Right atrium auricular region (tissue), 2 donors: ENCODE measurements around the gene EIPR1. TPM values are rescaled to one million over a fixed set of nuclear protein-coding genes. Genes with fewer than 3 reads are reported as not detected.

ENCODE experiments used
- DNase-seq: peaks from one replicate; pipeline ENCODE4 v3.0.0-alpha.2; 2019; ENCODE audit warnings: low spot score
- H3K27ac ChIP-seq, 2 donors: fragments of 200-600 bp; sonication (generic); 1 replicate in 1 of 2; 2 replicates in 1 of 2; pipeline ENCODE4 v1.5.1; 2016 to 2019
- H3K27me3 ChIP-seq, 2 donors: fragments of 200-600 bp; sonication (generic); one replicate each; pipeline versions ENCODE4 v1.5.1 to v1.6.0; 2017 to 2019
- H3K36me3 ChIP-seq: fragments of 200-600 bp; sonication (generic); one replicate; pipeline ENCODE4 v1.5.1; 2016
- H3K4me1 ChIP-seq, 2 donors: fragments of 200-600 bp; sonication (generic); one replicate each; pipeline versions ENCODE4 v1.5.1 to v1.6.0; 2017 to 2019
- H3K4me3 ChIP-seq, 2 donors: fragments of 200-600 bp; sonication (generic); 1 replicate in 1 of 2; 2 replicates in 1 of 2; pipeline ENCODE4 v1.5.1; 2017 to 2019; ENCODE audit warnings: mild to moderate bottlenecking in 1 of 2, moderate library complexity in 1 of 2
- H3K9me3 ChIP-seq, 2 donors: fragments of 200-600 bp; sonication (generic); one replicate each; pipeline ENCODE4 v1.5.1; 2019
- total RNA-seq, 2 donors: library from RNA; depleted of rRNA; stranded (reverse); fragments of >200 nt; gene quantifications; one replicate each; pipeline ENCODE4 v1.1.0, GENCODE V29; 2016
- TF ChIP-seq, protein P1 (sequence below), 2 donors: fragments of 200-600 bp; sonication (generic); IDR thresholded peaks; one replicate each; pipeline ENCODE4 v1.5.1; 2019; ENCODE audit warnings: antibody characterized with exemption in 2 of 2

Gene EIPR1
- total RNA-seq, 2 donors from 2014 or later, result 13.2 to 13.6 TPM

DNA sequence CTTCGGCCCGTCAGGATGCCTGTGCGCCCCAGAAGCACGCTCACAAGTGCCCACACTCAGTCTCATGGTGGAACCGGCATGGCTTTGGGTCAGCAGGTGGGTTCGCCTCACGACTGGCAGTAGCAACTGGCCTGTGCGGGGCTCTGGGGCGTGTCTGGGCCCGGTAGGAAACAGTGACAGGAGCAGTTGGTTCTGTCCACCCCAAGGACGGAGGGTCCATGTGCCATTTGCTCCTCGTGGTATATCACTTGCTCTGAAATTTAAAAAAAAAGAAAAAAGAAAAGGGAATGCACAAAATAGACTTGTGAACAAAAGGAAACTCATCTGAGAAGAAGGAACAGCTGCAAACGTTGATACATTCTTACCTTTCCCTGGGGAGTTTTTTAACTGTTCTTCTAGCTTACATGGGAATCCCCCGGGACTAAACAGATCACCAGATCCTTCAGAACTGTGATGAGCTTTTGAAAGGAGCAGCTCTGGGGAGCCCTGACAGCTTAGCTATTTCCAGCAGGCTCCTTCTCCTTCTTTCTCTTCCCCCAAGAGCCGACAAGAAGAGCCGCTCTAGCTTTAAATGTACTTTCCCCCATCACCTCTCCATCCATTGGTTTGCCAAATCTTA, 44.7 kb upstream of the EIPR1 start:
- Histone ChIP-seq H3K9me3 (no peaks in the 10 kb centered on the region), H3K27me3 (no peaks in the 10 kb centered on the region), H3K4me3 (no peak overlapping the region), H3K27ac (no peak overlapping the region), H3K36me3 (peaks cover 51% of the 10 kb centered on the region), H3K4me1 (no peaks in the 10 kb centered on the region)
- TF ChIP-seq, protein P1, sequence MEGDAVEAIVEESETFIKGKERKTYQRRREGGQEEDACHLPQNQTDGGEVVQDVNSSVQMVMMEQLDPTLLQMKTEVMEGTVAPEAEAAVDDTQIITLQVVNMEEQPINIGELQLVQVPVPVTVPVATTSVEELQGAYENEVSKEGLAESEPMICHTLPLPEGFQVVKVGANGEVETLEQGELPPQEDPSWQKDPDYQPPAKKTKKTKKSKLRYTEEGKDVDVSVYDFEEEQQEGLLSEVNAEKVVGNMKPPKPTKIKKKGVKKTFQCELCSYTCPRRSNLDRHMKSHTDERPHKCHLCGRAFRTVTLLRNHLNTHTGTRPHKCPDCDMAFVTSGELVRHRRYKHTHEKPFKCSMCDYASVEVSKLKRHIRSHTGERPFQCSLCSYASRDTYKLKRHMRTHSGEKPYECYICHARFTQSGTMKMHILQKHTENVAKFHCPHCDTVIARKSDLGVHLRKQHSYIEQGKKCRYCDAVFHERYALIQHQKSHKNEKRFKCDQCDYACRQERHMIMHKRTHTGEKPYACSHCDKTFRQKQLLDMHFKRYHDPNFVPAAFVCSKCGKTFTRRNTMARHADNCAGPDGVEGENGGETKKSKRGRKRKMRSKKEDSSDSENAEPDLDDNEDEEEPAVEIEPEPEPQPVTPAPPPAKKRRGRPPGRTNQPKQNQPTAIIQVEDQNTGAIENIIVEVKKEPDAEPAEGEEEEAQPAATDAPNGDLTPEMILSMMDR (IDR thresholded peaks at IDR 0.05), result no peak
- DNase-seq, result no peak

DNA sequence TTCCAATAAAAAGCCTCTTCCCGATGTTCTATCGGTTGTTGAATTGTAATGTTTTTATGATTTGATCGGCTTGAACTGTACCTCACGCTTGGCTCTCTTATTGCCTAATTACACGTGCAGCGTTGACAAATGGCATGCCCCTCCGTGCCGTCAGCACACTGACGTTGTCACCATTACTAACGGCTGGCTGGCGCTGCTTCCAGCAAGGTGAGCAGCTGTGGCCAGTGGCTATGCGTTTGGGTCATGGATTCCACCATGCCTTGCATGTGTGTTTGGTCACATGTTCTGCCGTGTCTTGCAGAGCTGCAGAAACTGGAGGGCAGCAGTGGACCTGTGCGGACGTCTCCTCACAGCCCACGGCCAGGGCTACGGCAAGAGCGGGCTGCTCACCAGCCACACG, 44.0 kb upstream of the EIPR1 start:
- Histone ChIP-seq H3K4me1 (no peaks in the 10 kb centered on the region), H3K27ac (no peak overlapping the region), H3K4me3 (no peak overlapping the region), H3K27me3 (no peaks in the 10 kb centered on the region), H3K9me3 (no peaks in the 10 kb centered on the region), H3K36me3 (peaks cover 48% of the 10 kb centered on the region)
- DNase-seq, result no peak
- TF ChIP-seq, protein P1 (IDR thresholded peaks at IDR 0.05), result no peak

DNA sequence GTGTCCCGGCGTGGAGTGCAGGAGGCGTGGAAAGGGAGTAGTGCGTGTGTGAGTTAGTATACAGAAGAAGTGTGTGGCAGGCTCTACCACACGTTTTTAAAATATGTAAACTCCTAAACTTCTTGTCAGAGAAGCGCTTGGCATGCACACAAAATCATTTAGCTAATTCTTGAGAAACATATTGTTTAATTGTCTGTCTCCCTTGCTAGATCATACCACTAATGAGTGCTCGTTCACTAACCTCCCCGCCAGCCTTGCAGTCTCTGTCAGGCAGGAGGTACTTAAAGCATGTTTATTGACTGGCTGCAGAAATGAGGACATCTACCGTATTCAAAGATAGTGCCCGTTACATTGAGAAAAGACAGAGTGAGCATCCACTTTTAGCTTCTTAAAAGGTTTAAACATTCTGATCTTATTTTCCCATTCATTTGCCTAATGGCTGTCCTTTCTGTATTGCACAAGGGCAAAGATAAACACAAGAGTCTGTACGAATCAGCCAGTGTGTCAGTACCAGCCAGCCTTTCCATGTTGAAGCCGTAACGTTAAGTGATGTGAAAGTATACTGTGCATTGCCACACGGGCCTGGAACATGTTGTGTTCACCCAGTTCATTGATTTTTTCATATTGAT, 43.3 kb upstream of the EIPR1 start:
- peaks cover 41% of the 10 kb centered on the region for H3K36me3 ChIP-seq
- no peak overlapping the region for H3K27ac ChIP-seq
- no peak for DNase-seq
- no peaks in the 10 kb centered on the region for H3K27me3 ChIP-seq
- no peaks in the 10 kb centered on the region for H3K4me1 ChIP-seq
- no peak overlapping the region for H3K4me3 ChIP-seq
- no peaks in the 10 kb centered on the region for H3K9me3 ChIP-seq
- TF ChIP-seq, protein P1 (IDR thresholded peaks at IDR 0.05), result no peak

DNA sequence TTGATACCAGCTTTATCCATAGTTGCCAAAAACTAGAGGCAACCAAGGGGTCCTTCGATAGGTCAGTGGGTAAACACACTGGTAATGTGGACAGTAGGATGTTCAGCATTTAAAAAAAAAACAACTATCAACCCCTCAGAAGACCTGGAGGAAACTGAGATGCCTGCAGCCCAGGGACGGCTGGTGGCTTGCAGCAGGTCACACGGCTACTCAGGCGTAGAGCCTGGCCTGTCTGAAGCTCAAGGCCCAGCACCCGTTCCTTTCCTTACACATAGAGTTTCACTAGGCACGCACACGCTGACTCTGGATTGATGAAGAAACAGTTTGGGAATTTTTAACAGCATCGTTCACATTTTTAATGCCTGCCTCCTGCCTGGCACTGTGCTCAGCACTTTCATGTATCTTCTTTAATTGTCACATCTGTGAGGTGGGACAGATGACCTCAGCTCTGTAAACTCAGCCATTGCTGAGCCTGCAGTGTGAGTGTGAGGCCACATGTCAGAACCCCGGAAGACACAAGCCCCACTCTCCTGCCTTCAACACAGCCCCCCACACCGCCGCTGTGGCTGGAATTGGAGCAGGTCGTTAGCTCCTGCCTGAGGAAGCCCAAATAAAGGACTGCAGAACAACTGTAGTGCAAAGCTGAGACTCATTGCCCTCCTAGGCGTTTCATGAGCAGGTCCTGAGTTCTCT, 42.6 kb upstream of the EIPR1 start:
- no peaks in the 10 kb centered on the region for H3K27me3 ChIP-seq
- TF ChIP-seq, protein P1 (IDR thresholded peaks at IDR 0.05), result no peak
- H3K27ac ChIP-seq, result no peak overlapping the region
- H3K9me3 ChIP-seq, result no peaks in the 10 kb centered on the region
- H3K4me3 ChIP-seq, result no peak overlapping the region
- H3K4me1 ChIP-seq, result no peaks in the 10 kb centered on the region
- DNase-seq, result no peak
- peaks cover 36% of the 10 kb centered on the region for H3K36me3 ChIP-seq

DNA sequence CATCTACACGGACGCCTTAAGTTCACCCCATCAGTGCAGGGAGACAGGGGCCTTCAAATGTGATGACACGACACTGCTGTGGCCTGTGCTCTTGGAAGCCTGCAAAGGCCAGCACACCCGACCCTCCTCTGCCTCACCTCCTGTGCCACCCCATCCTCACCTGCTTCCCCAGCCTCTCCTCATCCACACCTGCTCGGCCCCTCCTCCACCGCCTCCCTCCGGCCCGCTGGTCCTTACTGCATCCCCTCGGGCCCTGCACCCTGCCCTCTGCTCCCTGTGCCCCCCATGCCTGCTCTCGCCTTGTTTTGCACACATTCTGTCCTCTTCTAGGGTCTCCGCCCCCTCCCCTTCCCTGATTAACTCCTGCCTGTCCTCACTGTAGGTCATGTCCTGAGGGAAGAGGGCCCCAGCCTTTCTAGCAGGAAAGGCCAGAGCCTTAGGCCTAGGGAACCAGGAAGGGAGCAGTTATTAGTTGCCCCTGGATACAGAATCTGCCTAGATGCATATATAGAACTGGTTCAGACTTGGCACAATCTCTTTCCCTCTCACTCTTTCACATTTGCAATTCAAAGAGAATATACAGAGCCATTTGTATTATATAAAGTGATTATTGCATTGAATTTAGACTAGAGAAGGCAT, 41.3 kb upstream of the EIPR1 start:
- no peak overlapping the region for H3K4me3 ChIP-seq
- H3K27ac ChIP-seq, result no peak overlapping the region
- H3K4me1 ChIP-seq, result no peaks in the 10 kb centered on the region
- H3K36me3 ChIP-seq, result peaks cover 34% of the 10 kb centered on the region
- no peaks in the 10 kb centered on the region for H3K9me3 ChIP-seq
- H3K27me3 ChIP-seq, result no peaks in the 10 kb centered on the region
- TF ChIP-seq, protein P1 (IDR thresholded peaks at IDR 0.05), result no peak
- DNase-seq, result no peak
